ENCODE measurements around the gene TRMT1. TPM values are rescaled to one million over a fixed set of nuclear protein-coding genes. Genes with fewer than 3 reads are reported as not detected.
"Not testable (repeated sequence)": the region's sequence is repeated elsewhere in the genome, so short reads cannot be mapped to it uniquely, and the experiment has no call there.

The TRMT1 gene
- total RNA-seq, 2 donors from 2014 or later = 18.4 to 20.9 TPM

DNA sequence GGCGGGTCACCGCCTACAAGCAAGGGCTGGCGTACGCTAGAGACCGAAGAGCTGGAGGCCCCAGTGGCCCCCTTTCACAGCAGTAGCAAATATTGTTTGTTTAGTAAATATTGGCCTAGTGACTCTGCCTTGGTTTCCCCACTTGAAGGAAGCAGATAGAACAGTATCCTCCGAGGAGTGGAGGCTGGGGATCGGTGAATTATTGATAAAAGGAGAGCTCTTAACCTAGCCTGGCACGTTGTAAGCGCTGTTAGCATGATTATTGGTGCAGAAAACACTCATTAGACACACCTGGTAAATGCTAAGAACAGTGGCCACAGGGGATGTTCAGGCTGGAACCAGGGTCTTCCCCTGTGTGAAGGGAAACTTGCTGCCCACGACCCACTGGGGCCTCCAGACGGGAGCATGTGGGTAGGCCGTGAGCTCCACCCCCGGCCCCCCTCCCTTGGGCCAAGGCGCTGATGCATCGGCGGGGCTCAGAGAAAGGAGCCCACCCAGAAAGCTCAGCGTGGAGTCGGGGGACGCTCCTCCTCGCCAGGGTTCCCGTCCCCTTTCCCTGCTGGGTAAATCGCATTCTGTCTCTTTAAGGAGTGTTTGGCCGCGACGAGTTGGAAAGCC is 35.9 kb upstream of the TRMT1 start:
- DNase-seq = no peak
- intact Hi-C loops (cut with DNase I) = loop anchor here in 1 of 2 donors (5.0 to 10.0 kb wide), 3 partner anchors 50 to 692 kb away; partner anchors contain the start of gene LYL1
- peak; percentile 0 for ATAC-seq

DNA sequence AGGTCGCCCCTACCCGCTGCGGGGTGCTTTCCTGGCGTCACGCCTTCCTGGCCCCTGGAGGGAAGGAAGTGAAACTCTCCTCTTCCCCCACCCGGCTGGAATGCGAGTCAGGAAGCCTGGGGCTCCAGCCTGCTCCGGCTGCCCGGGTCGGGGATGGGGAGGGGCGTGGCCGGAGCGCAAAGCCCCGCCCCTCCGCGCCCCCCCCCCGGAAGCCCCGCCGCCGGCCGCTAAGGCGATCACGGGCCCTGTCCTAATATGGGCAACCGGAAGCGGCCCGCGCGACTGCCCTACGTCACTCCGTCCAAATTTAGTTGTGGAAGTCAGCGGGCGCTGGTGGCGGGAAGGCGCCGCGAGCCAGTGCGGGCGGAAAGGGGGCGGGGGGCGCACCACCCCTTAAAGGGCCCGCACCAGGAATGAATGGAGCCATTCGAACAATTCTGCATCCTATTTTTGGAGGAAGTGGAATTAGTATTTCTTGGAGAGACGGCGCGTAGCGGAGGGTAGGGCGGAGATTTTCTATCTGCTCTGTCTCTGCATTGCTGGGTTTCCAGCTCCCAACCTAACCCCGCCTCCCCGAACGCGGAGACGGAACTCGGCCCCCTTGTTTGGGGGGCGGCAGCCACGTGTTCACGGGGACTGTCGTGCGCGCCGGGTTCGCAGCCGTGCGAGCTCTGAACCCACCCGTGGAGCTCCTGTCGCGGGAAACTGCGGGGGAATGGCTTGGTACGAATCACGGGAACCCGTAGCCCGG is 35.2 kb upstream of the TRMT1 start:
- DNase-seq = peak; percentile 98
- ATAC-seq = peak; percentile 65 to 67
- intact Hi-C loops (cut with DNase I) = loop anchor here in 1 of 2 donors (5.0 to 10.0 kb wide), 3 partner anchors 49 to 693 kb away; partner anchors contain the start of gene LYL1

DNA sequence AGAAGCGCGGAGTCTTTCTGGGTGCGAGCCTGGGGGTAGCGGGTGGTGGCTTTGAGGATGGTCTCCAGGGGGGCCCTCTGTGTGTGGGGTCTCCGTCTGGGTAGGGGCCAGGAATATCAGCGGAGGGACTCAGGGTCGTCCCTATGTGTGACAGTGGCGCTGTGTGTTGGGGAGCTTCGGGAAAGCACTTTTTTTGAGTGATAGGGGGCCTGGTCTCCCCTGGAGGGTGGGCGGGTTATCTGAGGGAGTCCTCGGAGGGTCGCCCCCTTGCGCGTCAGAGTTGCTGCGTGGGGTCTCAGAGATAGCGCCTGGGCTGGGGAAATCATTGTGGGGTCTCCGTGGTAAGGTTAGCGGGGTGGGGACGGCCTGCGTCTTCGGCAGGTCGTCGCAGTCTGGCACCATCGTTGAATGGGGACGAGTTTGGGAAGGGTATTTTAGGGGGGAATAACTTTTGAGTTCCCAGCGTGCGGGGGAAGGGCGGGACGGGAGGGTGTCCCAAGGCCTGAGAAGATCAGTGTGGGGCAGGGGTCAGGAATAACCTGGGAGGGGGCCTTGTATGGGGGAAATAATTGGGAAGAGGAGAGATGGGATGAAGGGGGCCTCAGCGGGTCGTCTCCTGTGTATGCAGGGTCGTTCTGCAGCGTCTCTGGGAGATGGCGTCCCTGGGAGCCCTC is 34.5 kb upstream of the TRMT1 start:
- intact Hi-C loops (cut with DNase I) = loop anchor here in 1 of 2 donors (5.0 to 10.0 kb wide), 3 partner anchors 49 to 694 kb away; partner anchors contain the start of gene LYL1
- ATAC-seq (no peak), DNase-seq (peak; percentile 47)

DNA sequence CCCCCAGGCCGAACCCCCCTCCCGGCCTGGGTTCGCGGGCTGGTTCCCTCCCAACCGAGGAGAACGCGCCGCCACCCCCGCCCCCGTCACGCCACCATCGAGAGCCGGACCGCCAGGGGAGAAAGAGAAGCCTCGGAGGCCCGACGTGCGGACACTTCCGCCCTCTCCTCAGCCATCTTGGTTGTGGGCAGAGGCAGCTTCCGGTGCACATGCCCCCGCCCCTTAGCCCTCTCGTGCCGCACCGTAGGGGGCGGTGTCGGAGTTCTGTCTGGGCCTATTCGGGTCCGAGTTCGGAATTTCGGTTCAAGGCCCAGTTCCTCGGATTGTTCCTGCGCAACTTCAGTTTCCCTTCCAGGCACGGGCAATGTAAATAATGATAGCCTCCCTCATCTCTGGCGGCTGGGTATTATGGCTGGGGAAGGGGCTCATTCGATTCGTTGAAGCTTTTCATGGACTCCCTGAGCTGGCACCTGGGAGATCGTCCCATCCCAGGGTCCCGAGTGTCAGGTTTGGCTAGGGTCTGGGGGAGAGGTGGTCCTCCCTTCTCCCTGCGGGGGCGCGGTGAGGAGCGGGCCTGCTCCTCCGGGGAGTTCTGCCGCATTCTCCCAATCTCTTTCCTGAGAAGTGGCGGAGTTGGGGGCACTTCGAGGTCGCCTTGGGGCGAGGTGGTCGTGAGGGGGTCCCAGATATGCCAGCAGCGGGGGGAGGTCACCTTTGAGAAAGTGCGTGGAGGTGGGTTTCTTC is 33.8 kb upstream of the TRMT1 start, which contains the start of the genes IER2 and STX10:
TSS of gene IER2 (plus strand) at position 225 of the 744 bp plus-strand sequence. CDS start 2,776 bp downstream, outside the sequence.
TSS of gene STX10 (minus strand) at position 189 of the 744 bp plus-strand sequence. CDS start 202 bp downstream, outside the sequence.
- ATAC-seq = peak; percentile 68 to 70
- DNase-seq = peak; percentile 97
- intact Hi-C loops (cut with DNase I) = loop anchor here in 1 of 2 donors (5.0 to 10.0 kb wide), 3 partner anchors 48 to 694 kb away; partner anchors contain the start of gene LYL1

DNA sequence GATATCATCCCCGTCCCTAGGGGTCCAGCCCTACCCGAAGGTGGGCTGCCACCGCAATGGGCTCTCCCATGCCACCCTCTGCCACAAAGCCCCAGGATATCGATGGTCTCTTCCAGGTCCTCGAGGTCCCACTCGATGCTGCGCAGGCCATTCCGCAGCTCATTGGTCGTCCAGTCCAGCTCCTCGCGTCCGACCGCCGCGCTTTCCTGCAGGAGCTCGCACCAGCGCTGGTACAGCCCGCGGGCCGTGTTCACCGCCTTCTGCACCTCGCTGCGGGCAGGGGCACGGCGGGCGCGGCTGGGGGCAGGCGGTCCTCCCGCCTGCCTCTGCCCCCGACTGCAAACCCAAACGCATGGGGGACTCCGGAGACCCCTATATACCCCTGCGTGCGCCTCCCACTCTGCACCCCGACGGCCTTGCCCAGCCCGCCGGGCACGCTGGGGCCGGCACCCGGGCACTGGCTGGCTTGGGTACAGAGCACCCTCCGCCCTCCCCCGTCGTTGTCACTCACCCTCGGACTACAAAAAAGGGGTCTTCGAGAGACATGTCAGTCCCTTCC is 33.2 kb upstream of the TRMT1 start:
- intact Hi-C loops (cut with DNase I) = loop anchor here in 1 of 2 donors (5.0 to 10.0 kb wide), 3 partner anchors 47 to 695 kb away; partner anchors contain the start of gene LYL1
- DNase-seq (peak; percentile 68), ATAC-seq (peak; percentile 0)

DNA sequence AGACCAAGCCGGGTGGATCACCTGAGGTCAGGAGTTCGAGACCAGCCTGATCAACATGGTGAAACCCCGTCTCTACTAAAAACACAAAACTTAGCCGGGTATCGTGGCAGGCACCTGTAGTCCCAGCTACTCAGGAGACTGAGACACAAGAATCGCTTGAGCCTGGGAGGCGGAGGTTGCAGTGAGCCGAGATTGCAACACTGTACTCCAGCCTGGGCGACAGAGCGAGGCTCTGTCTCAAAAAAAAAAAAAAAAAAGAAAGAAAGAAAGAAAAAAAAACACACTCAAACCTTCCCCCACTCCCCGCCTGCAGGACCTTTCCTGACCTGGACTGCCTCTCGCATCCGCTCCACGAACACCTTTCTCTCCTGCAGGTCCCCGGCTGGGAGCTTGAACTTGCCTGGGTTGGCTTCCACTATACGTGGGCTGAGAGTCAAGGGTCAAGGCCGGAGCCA is 32.7 kb upstream of the TRMT1 start:
- intact Hi-C loops (cut with DNase I); DNase-seq; ATAC-seq: not testable (repeated sequence)

DNA sequence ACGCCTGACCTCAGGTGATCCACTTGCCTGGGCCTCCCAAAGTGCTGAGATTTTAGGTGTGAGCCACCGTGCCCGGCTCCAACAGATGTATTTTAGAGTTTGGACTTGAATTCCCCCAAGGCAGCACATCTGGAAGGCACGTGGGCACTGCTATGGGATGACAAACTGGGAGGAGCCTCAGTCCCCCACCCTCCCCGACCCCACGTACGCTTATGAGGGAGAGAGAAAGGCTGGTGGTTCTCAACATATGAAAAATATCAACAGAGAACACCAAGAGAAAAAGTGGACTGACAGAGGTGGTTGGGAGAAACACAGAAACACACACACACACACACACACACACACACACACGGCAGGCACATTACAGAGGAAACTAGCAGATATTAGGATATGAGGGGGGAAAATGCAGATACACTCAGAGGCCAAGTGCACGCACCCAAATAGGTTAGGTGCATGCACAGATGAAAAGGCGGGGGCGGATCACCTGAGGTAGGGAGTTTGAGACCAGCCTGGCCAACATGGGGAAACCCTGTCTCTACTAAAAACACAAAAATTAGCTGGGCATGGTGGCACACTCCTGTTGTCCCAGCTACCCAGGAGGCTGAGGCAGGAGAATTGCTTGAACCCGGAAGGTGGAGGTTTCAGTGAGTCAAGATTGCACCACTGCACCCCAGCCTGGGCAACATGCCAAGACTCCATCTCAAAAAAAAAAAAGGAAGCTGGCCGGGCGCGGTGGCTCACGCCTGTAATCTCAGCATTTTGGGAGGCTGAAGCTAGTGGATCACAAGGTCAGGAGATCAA is 30.4 kb upstream of the TRMT1 start:
- DNase-seq (no peak), ATAC-seq (no peak)
- intact Hi-C loops (cut with DNase I) = no loop called here

DNA sequence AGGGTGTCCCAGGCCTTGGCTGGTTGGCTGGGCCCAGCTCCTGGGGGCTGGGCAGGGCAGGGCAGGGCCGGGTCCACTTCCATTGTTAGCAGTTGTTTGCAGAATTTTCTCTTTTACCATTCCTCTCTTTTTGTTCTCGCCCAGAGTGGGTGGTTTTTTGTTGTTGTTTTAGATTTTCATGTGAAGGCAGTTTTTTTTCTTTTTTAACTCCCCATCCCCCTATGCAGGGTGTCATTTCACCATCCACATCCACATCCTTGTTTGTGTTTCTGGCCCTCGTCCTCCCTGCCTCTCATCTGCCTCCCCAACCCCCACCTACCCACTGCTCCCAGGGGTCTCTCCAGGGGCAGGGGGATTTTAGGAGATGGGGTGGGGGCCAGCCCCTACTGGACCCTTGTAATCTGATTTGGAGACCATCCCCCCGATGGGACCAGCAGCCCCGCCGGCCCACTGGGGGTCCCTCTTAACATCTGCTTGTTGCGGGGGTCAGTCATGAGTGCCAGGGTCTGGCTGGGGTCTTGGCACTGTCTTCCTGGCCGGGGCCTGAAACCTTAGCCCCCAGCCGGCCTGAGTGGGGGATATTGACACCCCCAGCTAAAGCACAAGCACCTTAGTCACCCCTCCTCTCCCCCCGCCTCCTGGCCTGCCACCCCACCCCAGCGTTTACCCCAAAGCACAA is 23.2 kb upstream of the TRMT1 start:
- intact Hi-C loops (cut with DNase I) = no loop called here
- DNase-seq = no peak
- ATAC-seq = no peak

DNA sequence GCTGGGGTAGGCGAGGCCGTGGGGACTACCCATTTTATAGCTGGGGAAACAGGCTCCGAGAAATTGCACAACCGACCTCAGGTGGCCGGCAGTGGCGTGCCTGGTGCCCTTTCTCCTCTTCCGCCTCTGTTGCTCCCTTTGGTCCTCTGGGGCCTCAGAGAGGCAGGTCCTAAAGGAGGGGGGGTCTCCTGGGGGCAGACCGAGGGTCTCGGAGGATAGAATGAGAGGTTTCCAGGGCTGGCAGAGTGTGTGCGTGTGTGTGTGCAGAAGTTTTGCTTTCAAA is 22.3 kb upstream of the TRMT1 start:
- no peak for DNase-seq
- intact Hi-C loops (cut with DNase I) = no loop called here
- no peak for ATAC-seq

DNA sequence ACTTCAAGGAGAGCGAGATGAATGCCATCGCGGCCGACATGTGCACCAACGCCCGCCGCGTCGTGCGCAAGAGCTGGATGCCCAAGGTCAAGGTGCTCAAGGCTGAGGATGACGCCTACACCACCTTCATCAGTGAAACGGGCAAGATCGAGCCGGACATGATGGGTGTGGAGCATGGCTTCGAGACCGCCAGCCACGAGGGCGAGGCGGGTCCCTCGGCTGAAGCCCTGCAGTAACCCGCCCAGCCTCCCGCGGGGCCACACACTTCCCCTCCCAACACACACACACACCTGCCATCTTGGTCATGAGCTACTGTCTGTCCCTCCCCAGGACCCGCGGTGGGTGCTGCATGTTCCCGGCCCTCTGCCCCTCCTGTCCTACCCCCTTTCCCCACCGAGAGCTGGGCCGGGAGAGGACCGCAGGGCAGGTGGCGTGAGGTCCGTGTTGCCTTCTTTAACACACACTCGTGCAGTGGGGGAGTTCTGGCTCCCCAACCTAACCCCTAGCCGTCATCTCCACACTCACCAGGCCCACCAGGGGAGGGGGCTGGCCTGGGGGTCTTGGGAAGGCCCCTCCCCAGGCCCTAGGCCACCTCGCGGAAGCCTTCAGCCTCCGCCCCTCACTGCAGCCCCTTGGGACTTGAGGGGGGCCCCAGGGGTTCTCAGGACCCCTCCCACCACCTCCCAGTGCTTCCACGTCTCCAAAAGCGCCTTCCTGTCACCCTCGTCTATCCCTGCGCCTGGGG is 21.8 kb upstream of the TRMT1 start:
- intact Hi-C loops (cut with DNase I) = no loop called here
- ATAC-seq = no peak
- DNase-seq = no peak

DNA sequence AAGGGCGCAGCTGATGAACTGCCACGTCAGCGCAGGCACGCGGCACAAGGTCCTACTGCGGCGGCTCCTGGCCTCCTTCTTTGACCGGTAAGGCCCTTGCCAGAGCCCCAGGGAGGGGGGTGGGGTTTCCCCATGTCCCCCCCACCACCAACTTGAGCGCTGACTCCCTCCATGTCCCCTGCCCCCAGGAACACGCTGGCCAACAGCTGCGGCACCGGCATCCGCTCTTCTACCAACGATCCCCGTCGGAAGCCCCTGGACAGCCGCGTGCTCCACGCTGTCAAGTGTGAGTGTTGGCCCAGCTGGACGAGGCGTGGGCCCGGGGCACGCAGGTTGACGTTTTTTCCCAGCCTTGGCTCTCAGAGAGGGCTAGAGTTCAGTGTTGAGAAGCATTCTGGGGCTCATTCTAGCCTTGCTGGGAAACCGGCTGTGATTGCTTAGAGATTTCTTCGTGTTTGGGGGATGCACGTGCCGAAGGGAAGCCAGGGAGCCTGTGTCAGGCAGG is 20.8 kb upstream of the TRMT1 start:
- ATAC-seq (no peak), DNase-seq (no peak)
- intact Hi-C loops (cut with DNase I) = no loop called here

DNA sequence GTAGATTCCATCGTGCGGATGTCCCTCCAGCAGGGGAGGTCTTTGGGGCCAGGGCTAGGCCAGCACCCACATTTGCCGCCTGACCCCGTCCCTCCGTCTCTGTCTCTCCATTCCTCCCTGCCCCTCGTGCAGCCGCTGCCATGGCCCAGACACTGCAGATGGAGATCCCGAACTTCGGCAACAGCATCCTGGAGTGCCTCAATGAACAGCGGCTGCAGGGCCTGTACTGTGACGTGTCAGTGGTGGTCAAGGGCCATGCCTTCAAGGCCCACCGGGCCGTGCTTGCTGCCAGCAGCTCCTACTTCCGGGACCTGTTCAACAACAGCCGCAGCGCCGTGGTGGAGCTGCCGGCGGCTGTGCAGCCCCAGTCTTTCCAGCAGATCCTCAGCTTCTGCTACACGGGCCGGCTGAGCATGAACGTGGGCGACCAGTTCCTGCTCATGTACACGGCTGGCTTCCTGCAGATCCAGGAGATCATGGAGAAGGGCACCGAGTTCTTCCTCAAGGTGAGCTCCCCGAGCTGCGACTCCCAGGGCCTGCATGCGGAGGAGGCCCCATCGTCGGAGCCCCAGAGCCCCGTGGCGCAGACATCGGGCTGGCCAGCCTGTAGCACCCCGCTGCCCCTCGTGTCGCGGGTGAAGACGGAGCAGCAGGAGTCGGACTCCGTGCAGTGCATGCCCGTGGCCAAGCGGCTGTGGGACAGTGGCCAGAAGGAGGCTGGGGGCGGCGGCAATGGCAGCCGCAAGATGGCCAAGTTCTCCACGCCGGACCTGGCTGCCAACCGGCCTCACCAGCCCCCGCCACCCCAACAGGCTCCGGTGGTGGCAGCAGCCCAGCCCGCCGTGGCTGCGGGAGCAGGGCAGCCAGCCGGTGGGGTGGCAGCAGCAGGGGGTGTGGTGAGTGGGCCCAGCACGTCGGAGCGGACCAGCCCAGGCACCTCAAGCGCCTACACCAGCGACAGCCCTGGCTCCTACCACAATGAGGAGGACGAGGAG is 18.8 kb upstream of the TRMT1 start:
- ATAC-seq = no peak
- intact Hi-C loops (cut with DNase I) = no loop called here

DNA sequence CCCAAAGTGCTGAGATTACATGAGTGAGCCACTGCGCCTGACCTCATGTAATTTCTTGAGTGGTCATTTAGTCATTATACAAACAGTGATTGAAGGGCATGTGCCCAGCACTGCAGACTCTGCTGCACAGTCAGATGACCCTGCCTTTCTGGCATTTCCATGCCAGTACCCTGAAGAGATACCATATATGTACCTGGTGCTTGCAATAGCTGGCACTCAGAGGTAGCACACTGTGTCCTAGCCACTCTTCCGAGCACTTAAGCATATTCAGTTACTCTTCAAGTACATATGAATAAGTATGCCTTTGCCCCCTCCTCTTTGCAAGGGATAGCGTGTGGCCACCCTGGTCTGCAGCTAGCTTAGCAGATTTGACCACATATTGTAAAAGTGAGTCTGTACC is 18.1 kb upstream of the TRMT1 start:
- no peak for DNase-seq
- peak; percentile 18 to 76 for ATAC-seq
- intact Hi-C loops (cut with DNase I) = no loop called here

More for the DNA sequence above, 18.8 kb upstream of the TRMT1 start:
- no peak for DNase-seq

DNA sequence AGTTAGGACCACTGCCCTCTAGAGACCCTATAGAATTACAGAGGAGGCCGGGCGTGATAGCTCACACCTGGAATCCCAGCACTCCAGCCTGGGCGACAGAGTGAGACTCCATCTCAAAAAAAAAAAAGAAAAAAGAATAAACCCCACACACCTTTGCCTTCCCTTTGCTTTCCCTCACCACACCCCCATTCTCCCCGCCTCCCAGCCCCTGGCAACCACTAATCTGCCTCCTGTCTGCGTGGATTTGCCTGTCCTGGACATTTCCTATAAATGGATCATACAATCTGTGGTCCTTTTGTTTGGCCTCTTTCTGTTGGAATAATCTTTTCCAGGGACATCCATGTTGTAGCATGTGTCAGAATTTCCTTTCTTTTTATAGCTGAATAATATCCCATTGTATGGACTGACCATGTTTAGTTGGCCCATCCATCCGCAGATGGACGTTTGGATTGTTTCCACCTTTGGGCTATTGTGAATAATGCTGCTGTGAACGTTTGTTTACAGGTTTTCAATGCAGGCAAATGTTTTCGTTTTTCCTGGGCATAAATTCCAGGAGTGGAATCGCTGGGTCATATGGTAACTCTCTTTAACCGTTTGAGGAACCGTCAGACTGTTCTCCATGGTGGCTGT is 16.8 kb upstream of the TRMT1 start:
- intact Hi-C loops (cut with DNase I) = no loop called here
- ATAC-seq = no peak
- DNase-seq = no peak
